GM19372 (cell line): ENCODE measurements around the gene CHD2.
"Not testable (repeated sequence)": the region's sequence is repeated elsewhere in the genome, so short reads cannot be mapped to it uniquely, and the experiment has no call there.

Experiments used
- ATAC-seq: cut with Tn5 transposase; IDR thresholded peaks from one replicate; pipeline ENCODE4 v1.9.1; 2021; ENCODE audit warnings: mild to moderate bottlenecking, low read depth, moderate library complexity; ENCODE audit not compliant: unreplicated experiment

The CHD2 gene

DNA sequence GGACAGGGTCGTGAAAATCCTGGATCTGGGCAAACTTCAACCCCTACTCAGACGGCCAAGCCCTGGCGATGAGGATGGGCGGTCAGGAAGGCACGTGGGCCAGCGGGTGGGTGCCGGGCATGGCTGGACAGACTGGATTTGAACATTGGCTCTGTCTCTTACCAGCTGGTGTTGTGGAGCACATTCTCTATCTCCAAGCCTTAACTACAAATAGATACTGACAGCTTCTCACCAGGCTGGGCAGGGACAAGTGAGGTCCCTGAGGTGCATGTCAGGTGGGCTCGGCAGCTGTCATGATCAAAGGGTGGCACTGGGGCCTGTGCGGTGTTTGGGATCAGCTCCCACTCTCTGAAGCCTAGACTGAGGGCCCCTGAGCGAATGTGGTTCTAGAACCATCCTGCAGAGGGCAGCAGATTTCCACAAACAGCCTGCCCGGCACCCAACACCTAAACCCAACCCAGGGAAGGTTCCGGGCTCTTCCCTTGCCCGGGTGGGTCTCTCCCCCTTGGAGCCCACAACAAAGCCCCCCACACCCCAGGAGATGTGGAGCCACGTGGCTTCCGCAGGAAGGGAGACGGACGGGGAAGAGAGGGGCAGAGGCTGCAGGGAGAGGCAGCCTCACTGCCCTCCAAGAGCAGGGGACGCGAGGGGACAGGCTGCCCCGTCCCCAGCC is 130.4 kb downstream of the CHD2 start:
- ATAC-seq = peak; percentile 75

DNA sequence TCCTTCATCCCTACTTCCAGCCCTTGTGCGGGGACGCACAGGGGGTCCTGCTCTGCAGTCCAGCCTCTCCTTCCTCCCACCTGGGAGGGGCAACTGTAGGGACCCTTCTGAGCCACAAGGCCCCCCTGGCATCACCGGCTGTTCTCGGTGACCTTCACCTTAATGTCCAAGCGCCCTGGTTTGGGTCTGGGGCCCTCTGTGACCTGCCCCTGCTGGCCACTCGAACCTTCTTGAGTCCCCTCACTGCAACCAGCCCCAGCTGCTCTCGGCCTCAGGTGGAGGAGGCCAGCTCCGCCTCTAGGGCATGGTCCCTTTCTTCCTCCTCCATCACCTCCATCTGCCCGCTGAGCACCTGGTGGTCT is 131.0 kb downstream of the CHD2 start:
- ATAC-seq = no peak

DNA sequence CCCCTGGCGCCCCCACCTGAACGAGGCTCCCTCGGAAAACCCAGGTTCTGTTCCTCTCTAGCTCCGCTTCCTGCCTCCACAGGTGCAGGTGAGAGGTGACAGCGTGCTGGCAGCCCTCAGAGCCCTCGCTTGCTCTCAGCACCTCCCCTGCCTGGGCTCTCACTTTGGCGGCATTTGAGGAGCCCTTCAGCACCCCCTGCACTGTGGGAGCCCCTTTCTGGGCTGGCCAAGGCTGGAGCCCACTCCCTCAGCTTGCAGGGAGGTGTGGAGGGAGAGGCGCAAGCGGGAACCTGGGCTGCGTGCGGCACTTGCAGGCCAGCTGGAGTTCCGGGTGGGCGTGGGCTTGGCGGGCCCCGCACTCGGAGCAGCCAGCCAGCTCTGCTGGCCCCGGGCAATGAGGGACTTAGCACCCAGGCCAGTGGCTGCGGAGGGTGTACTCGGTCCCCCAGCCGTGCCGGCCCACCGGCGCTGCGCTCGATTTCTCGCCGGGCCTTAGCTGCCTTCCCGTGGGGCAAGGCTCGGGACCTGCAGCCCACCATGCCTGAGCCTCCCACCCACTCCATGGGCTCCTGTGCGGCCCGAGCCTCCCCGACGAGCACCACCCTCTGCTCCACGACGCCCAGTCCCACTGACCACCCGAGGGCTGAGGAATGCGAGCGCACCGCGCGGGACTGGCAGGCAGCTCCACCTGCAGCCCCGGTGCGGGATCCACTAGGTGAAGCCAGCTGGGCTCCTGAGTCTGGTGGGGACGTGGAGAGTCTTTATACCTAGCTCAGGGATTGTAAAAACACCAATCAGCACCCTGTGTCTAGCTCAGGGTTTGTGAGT is 131.6 kb downstream of the CHD2 start:
- not testable (repeated sequence) for ATAC-seq

DNA sequence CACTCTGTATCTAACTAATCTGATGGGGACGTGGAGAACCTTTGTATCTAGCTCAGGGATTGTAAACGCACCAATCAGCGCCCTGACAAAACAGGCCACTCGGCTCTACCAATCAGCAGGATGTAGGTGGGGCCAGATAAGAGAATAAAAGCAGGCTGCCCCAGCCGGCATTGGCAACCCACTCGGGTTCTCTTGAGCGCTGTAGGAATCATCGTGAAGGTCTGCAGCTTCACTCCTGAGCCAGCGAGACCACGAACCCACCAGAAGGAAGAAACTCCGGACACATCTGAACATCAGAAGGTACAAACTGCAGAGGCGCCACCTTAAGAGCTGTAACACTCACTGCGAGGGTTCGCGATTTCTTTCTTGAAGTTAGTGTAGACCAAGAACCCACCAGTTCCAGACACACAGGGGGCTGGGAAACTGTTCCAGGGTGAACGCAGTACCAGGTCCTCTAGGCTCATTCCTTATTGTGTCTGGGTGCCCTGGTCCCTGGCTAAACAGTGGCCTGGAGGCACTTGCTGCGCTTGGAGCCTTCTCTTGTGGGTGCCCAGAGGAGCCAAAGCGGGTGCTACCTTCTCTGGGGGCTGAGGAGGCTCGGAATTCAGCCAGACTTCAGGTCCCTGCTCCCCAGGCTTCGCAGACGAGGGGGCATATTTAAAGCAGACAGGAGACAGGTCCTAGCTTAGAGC is 132.5 kb downstream of the CHD2 start:
- ATAC-seq = not testable (repeated sequence)

- no peak for ATAC-seq
Measured at GRCh38 chr15:93033434-93034045, 133.4 kb downstream of the CHD2 start.

- no peak for ATAC-seq
Measured at GRCh38 chr15:93034512-93034911, 134.4 kb downstream of the CHD2 start.

GRCh38 chr15:93035092-93035915 is 135.2 kb downstream of the CHD2 start:
- ATAC-seq = peak; percentile 17

DNA sequence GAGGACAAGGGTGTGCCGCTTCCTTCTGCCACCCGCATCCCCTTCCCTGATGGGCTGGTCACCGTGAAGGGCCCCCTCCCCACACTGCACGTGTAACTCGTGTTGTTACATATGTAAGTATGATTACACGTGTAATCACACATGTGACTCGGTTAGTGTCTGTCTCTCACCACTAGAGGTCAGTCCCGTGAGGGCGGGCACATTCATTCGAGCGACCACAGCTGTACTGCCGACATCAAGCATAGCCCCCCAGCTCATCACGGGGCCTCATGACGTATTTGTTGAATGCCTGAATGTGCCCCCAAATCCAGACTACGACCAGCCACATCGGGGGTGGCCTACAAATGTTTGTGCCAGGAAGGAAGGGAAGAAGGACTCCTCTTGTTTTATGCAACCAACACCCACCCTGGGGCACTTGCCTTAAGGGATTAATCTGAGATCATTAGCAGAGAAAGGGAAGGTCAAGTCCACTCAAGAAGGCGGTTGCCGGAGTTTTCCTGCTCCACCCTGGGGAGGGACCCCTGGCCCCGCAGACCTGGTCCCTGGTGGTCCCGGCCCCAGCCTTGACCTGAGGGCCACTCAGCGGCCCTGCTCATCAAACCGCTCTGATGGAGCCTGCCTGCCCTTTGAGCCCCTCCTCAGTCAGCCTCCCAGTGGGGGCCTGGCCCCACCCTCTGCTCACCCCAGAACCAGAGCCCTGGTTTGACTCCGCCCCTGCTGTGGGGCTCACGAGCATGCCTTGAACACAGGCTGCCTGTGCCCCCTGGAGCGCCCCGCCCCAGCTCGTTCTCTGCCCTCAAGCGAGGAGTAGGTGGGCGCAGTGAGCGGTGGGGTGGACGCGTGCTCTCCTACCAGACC is 136.1 kb downstream of the CHD2 start:
- ATAC-seq = peak; percentile 82

- no peak for ATAC-seq
Measured at GRCh38 chr15:93036951-93037819, 137.1 kb downstream of the CHD2 start.

DNA sequence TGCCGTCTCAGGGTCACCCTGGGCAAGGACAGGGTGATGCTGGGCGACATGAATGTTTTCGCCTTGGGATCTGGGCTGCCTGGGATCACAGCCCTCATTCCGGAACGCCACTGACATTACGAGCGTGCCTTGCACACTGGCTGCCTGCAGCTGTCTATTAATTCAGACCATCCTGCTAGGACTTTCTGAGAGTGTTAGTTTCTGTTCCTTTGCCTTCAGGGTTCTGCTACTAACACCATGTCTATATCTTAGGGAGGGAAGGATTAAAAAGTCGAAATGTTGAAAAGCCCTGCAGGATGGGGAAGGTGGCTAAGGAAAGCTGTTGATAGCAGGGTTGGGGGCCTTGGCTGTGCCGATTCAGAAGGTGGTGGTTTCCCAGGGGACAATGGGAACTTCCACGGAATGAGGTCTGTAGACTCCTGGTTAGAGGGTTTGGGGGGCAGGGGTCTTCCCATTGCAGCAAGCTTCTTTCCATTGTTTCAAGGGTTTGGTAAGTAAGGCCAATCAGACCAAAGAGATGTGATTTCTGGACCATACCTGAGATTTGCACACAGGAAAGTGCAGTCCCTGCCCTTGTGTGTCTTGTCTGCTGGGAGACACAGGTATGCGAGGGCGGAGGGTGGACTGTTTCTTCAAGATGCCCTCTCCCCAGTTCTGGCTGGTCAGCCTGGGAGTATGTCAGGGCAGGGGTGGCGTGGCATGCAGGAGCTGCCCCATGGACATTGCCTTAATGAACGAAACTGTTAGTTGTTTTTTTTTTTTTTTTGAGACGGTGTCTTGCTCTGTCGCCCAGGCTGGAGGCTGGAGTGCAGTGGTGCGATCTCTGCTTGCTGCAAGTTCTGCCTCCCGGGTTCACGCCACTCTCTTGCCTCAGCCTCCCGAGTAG is 137.9 kb downstream of the CHD2 start:
- no peak for ATAC-seq

GRCh38 chr15:93039562-93040287 is 139.6 kb downstream of the CHD2 start:
- not testable (repeated sequence) for ATAC-seq

GRCh38 chr15:93040288-93041158 is 140.4 kb downstream of the CHD2 start:
- no peak for ATAC-seq

DNA sequence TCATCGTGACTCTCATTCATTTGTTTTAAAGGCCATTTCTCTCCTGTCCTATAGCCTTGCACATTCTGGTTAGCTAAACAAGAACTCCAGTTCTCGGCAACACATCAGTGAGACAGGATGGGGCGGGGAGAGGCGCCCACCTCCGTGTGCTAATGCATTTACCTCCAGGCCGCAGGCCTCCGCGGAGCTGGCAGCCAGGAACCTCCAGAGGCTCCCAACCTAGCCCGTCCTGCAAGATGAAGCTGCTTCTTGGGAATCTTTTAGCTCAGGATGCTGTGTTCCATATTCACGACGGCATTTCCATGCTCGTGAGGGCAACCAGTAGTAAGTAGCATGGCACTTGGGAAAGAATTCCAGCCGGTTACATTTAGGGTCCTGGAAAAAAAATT is 141.0 kb downstream of the CHD2 start:
- no peak for ATAC-seq

DNA sequence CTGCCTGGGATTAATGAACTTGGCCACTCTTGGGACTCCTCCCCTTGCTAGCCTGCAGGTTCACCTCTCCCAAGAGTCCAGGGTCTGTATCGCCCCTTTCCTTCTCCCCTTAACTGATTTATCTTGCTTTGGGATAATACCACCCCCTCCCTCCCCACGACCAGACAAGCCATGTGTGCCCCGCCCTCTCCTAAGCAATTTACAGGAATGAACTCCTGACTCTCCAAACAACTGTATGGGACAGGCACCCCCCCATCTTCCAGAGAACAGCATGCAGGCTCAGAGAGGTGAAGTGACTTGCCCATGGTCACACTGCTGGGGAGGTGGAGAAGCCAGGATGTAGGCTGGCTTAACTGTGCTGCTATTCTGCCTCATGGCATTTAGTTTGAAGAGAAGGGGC is 142.1 kb downstream of the CHD2 start:
- no peak for ATAC-seq

- ATAC-seq = no peak
Measured at GRCh38 chr15:93042691-93043378, 142.7 kb downstream of the CHD2 start.
